Fibroblast of skin of scalp (primary cell): Measurements from ENCODE around the gene GAS2L3. TPM values are rescaled to one million over a fixed set of nuclear protein-coding genes. Genes with fewer than 3 reads are reported as not detected.
"Not testable (repeated sequence)": the region's sequence is repeated elsewhere in the genome, so short reads cannot be mapped to it uniquely, and the experiment has no call there.

Experiments
- DNase-seq: peaks from one replicate; pipeline ENCODE4 v3.0.0-alpha.2; 2013
- polyA plus RNA-seq, 2 experiments: library from polyadenylated mRNA; unstranded; fragments of 120-200 nt; gene quantifications; one replicate each; pipeline ENCODE4 v1.2.1, GENCODE V29; 2013; ENCODE audit not compliant: insufficient read length in 2 of 2

Gene GAS2L3
- 10.6 TPM for polyA plus RNA-seq (2013, experiment 1 of 2; ENCODE audit: insufficient read length)
- polyA plus RNA-seq (2013, experiment 2 of 2; ENCODE audit: insufficient read length) = 11.5 TPM

- peak; percentile 79 for DNase-seq
Measured at GRCh38 chr12:100573292-100574186, at the start of gene GAS2L3. TSS of gene GAS2L3 (plus strand) at chr12:100573684. CDS start at chr12:100594905, 21,221 bp downstream.

- no peak for DNase-seq
Measured at GRCh38 chr12:100528034-100528433, 45.5 kb upstream of the GAS2L3 start.

- no peak for DNase-seq
Measured at GRCh38 chr12:100528471-100529127, 44.9 kb upstream of the GAS2L3 start.

- DNase-seq = no peak
Measured at GRCh38 chr12:100529756-100530350, 43.6 kb upstream of the GAS2L3 start.

GRCh38 chr12:100533376-100533775 is 40.1 kb upstream of the GAS2L3 start:
- no peak for DNase-seq

GRCh38 chr12:100534625-100535227 is 38.8 kb upstream of the GAS2L3 start:
- no peak for DNase-seq

GRCh38 chr12:100539202-100539601 is 34.3 kb upstream of the GAS2L3 start:
- peak; percentile 21 for DNase-seq

GRCh38 chr12:100544165-100544564 is 29.3 kb upstream of the GAS2L3 start:
- no peak for DNase-seq

GRCh38 chr12:100545092-100545491 is 28.4 kb upstream of the GAS2L3 start:
- no peak for DNase-seq

- no peak for DNase-seq
Measured at GRCh38 chr12:100553936-100554335, 19.5 kb upstream of the GAS2L3 start.

- peak; percentile 84 for DNase-seq
Measured at GRCh38 chr12:100554608-100555077, 18.8 kb upstream of the GAS2L3 start.

GRCh38 chr12:100555722-100556121 is 17.8 kb upstream of the GAS2L3 start:
- DNase-seq = no peak

- no peak for DNase-seq
Measured at GRCh38 chr12:100557357-100557756, 16.1 kb upstream of the GAS2L3 start.

- DNase-seq = not testable (repeated sequence)
Measured at GRCh38 chr12:100559261-100559660, 14.2 kb upstream of the GAS2L3 start.

- DNase-seq = no peak
Measured at GRCh38 chr12:100564090-100564489, 9.4 kb upstream of the GAS2L3 start.

GRCh38 chr12:100564905-100565467 is 8.5 kb upstream of the GAS2L3 start:
- no peak for DNase-seq

GRCh38 chr12:100565987-100566545 is 7.4 kb upstream of the GAS2L3 start:
- DNase-seq = no peak

- DNase-seq = no peak
Measured at GRCh38 chr12:100566887-100567637, 6.4 kb upstream of the GAS2L3 start.

- no peak for DNase-seq
Measured at GRCh38 chr12:100567945-100568344, 5.5 kb upstream of the GAS2L3 start.

GRCh38 chr12:100572184-100572583 is 1.3 kb upstream of the GAS2L3 start:
- DNase-seq = no peak
